ENCODE results near the gene CNTD1.

The CNTD1 gene

GRCh38 chr17:42784811-42785592 is 13.7 kb upstream of the CNTD1 start:
- Histone ChIP-seq H3K9ac (ENCODE audit: low read length) (no peak overlapping the region), H3K79me2 (ENCODE audit: control insufficient read depth, insufficient read depth, low read length) (no peaks in the 10 kb centered on the region), H3K4me1 (ENCODE audit: control insufficient read depth, low read depth, low read length) (peaks cover 1% of the 10 kb centered on the region), H3K79me1 (ENCODE audit: low read length) (no peaks in the 10 kb centered on the region), H3K4me2 (ENCODE audit: low read length) (no peak overlapping the region), H3K56ac (ENCODE audit: low read length) (no peak overlapping the region), H3K4me3 (ENCODE audit: low read length) (no peak overlapping the region), H3K36me3 (ENCODE audit: control insufficient read depth, insufficient read depth, low read length) (no peaks in the 10 kb centered on the region), H3K18ac (ENCODE audit: low read length) (no peak overlapping the region), H2BK15ac (replicated peaks; ENCODE audit: low read depth) (no peak overlapping the region), H3K4ac (ENCODE audit: low read depth, low read length) (no peak overlapping the region), H2AK5ac (ENCODE audit: low read length) (no peak overlapping the region), H4K8ac (ENCODE audit: low read depth, low read length) (no peak overlapping the region), H2BK5ac (ENCODE audit: low read length) (no peak overlapping the region), H2BK120ac (ENCODE audit: low read depth, low read length) (no peak overlapping the region), H4K5ac (ENCODE audit: low read length) (no peak overlapping the region), H3K23ac (ENCODE audit: low read length) (no peak overlapping the region), H3K27ac (ENCODE audit: low read depth, low read length) (no peak overlapping the region), H3K27me3 (ENCODE audit: insufficient read depth, low read length, poor library complexity) (peaks cover 6% of the 10 kb centered on the region)
- WGBS (ENCODE audit: extremely low coverage, insufficient coverage, low lambda C conversion rate), result no CpG with 5 or more reads among the region's 52 CpGs
- no peak for DNase-seq

GRCh38 chr17:42787266-42787665 is 11.4 kb upstream of the CNTD1 start:
- H3K36me3 ChIP-seq (ENCODE audit: control insufficient read depth, insufficient read depth, low read length), result no peaks in the 10 kb centered on the region
- no peak overlapping the region for H2BK15ac ChIP-seq (replicated peaks; ENCODE audit: low read depth)
- no peak overlapping the region for H2BK120ac ChIP-seq (ENCODE audit: low read depth, low read length)
- no peak overlapping the region for H3K4me2 ChIP-seq (ENCODE audit: low read length)
- no peak overlapping the region for H3K56ac ChIP-seq (ENCODE audit: low read length)
- no peak overlapping the region for H3K9ac ChIP-seq (ENCODE audit: low read length)
- no peak overlapping the region for H4K5ac ChIP-seq (ENCODE audit: low read length)
- H4K8ac ChIP-seq (ENCODE audit: low read depth, low read length), result no peak overlapping the region
- H3K23ac ChIP-seq (ENCODE audit: low read length), result no peak overlapping the region
- no peaks in the 10 kb centered on the region for H3K4me1 ChIP-seq (ENCODE audit: control insufficient read depth, low read depth, low read length)
- H3K18ac ChIP-seq (ENCODE audit: low read length), result no peak overlapping the region
- no peaks in the 10 kb centered on the region for H3K79me1 ChIP-seq (ENCODE audit: low read length)
- no peak overlapping the region for H3K4me3 ChIP-seq (ENCODE audit: low read length)
- H2BK5ac ChIP-seq (ENCODE audit: low read length), result no peak overlapping the region
- H3K4ac ChIP-seq (ENCODE audit: low read depth, low read length), result no peak overlapping the region
- no peaks in the 10 kb centered on the region for H3K27me3 ChIP-seq (ENCODE audit: insufficient read depth, low read length, poor library complexity)
- H3K27ac ChIP-seq (ENCODE audit: low read depth, low read length), result no peak overlapping the region
- WGBS (ENCODE audit: extremely low coverage, insufficient coverage, low lambda C conversion rate), result no CpG with 5 or more reads among the region's 11 CpGs
- no peaks in the 10 kb centered on the region for H3K79me2 ChIP-seq (ENCODE audit: control insufficient read depth, insufficient read depth, low read length)
- no peak overlapping the region for H2AK5ac ChIP-seq (ENCODE audit: low read length)
- DNase-seq, result no peak

DNA sequence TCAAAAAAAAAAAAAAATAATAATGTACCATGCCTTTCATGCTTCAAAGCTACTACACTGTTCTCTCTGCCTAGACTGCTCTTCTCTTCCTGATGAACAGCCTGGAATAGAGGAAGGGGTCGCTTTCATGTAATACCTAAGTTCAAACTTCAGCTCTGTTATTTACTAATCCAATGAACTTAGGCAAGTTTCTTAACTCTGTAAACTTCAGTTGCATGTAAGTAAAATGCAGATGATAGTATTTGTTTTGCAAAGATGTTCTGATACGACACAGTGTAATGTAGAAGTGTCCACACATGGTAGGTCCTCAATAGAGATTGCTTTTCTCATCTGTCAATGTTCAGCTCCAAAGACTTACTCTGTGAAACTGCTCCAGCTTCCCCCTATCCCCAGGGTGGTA is 6.7 kb upstream of the CNTD1 start:
- H3K27ac ChIP-seq (ENCODE audit: low read depth, low read length), result no peak overlapping the region
- no peak overlapping the region for H2BK5ac ChIP-seq (ENCODE audit: low read length)
- no peaks in the 10 kb centered on the region for H3K4me1 ChIP-seq (ENCODE audit: control insufficient read depth, low read depth, low read length)
- H3K18ac ChIP-seq (ENCODE audit: low read length), result no peak overlapping the region
- no peak overlapping the region for H2AK5ac ChIP-seq (ENCODE audit: low read length)
- H3K4me2 ChIP-seq (ENCODE audit: low read length), result no peak overlapping the region
- H3K27me3 ChIP-seq (ENCODE audit: insufficient read depth, low read length, poor library complexity), result no peaks in the 10 kb centered on the region
- no peak overlapping the region for H3K9ac ChIP-seq (ENCODE audit: low read length)
- no peaks in the 10 kb centered on the region for H3K36me3 ChIP-seq (ENCODE audit: control insufficient read depth, insufficient read depth, low read length)
- H3K23ac ChIP-seq (ENCODE audit: low read length), result no peak overlapping the region
- no peak overlapping the region for H4K5ac ChIP-seq (ENCODE audit: low read length)
- H4K8ac ChIP-seq (ENCODE audit: low read depth, low read length), result no peak overlapping the region
- H3K79me2 ChIP-seq (ENCODE audit: control insufficient read depth, insufficient read depth, low read length), result no peaks in the 10 kb centered on the region
- H3K79me1 ChIP-seq (ENCODE audit: low read length), result no peaks in the 10 kb centered on the region
- H3K4me3 ChIP-seq (ENCODE audit: low read length), result no peak overlapping the region
- H2BK15ac ChIP-seq (replicated peaks; ENCODE audit: low read depth), result no peak overlapping the region
- H2BK120ac ChIP-seq (ENCODE audit: low read depth, low read length), result no peak overlapping the region
- no peak overlapping the region for H3K4ac ChIP-seq (ENCODE audit: low read depth, low read length)
- no peak for DNase-seq
- H3K56ac ChIP-seq (ENCODE audit: low read length), result no peak overlapping the region
- no CpG with 5 or more reads among the region's 2 CpGs for WGBS (ENCODE audit: extremely low coverage, insufficient coverage, low lambda C conversion rate)

GRCh38 chr17:42792545-42792944 is 6.1 kb upstream of the CNTD1 start:
- Histone ChIP-seq H2BK5ac (ENCODE audit: low read length) (no peak overlapping the region), H3K4me3 (ENCODE audit: low read length) (no peak overlapping the region), H3K23ac (ENCODE audit: low read length) (no peak overlapping the region), H3K4ac (ENCODE audit: low read depth, low read length) (no peak overlapping the region), H2BK120ac (ENCODE audit: low read depth, low read length) (no peak overlapping the region), H3K79me2 (ENCODE audit: control insufficient read depth, insufficient read depth, low read length) (no peaks in the 10 kb centered on the region), H3K36me3 (ENCODE audit: control insufficient read depth, insufficient read depth, low read length) (no peaks in the 10 kb centered on the region), H3K27ac (ENCODE audit: low read depth, low read length) (no peak overlapping the region), H4K5ac (ENCODE audit: low read length) (no peak overlapping the region), H3K56ac (ENCODE audit: low read length) (no peak overlapping the region), H3K4me2 (ENCODE audit: low read length) (no peak overlapping the region), H2BK15ac (replicated peaks; ENCODE audit: low read depth) (no peak overlapping the region), H3K18ac (ENCODE audit: low read length) (no peak overlapping the region), H3K9ac (ENCODE audit: low read length) (no peak overlapping the region), H3K4me1 (ENCODE audit: control insufficient read depth, low read depth, low read length) (peaks cover 1% of the 10 kb centered on the region), H3K27me3 (ENCODE audit: insufficient read depth, low read length, poor library complexity) (no peaks in the 10 kb centered on the region), H4K8ac (ENCODE audit: low read depth, low read length) (no peak overlapping the region), H2AK5ac (ENCODE audit: low read length) (no peak overlapping the region), H3K79me1 (ENCODE audit: low read length) (peaks cover 2% of the 10 kb centered on the region)
- no CpG with 5 or more reads among the region's 5 CpGs for WGBS (ENCODE audit: extremely low coverage, insufficient coverage, low lambda C conversion rate)
- no peak for DNase-seq

DNA sequence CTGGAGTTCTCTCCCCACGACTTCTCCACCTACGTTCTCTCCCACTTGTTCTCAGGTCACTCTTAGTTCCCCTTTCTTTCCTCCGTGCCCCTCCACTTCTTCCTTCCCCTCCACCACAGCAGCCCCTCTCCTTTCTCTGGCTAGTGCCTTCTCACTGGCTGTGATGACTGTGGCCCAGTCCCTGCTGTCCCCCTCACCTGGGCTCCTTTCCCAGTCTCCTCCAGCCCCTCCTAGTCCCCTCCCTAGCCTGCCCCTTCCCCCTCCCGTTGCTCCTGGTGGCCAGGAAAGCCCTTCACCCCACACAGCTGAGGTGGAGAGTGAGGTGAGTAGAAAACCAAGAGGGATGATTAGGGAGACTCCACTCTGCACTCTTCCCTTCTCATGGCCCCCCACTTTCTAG is 3.6 kb upstream of the CNTD1 start:
- Histone ChIP-seq H3K36me3 (ENCODE audit: control insufficient read depth, insufficient read depth, low read length) (no peaks in the 10 kb centered on the region), H3K56ac (ENCODE audit: low read length) (no peak overlapping the region), H3K27ac (ENCODE audit: low read depth, low read length) (no peak overlapping the region), H2BK120ac (ENCODE audit: low read depth, low read length) (no peak overlapping the region), H2BK5ac (ENCODE audit: low read length) (no peak overlapping the region), H2AK5ac (ENCODE audit: low read length) (no peak overlapping the region), H3K27me3 (ENCODE audit: insufficient read depth, low read length, poor library complexity) (no peaks in the 10 kb centered on the region), H4K5ac (ENCODE audit: low read length) (no peak overlapping the region), H3K18ac (ENCODE audit: low read length) (no peak overlapping the region), H3K79me1 (ENCODE audit: low read length) (peaks cover 7% of the 10 kb centered on the region), H3K4ac (ENCODE audit: low read depth, low read length) (no peak overlapping the region), H2BK15ac (replicated peaks; ENCODE audit: low read depth) (no peak overlapping the region), H3K4me1 (ENCODE audit: control insufficient read depth, low read depth, low read length) (peaks cover 6% of the 10 kb centered on the region), H3K79me2 (ENCODE audit: control insufficient read depth, insufficient read depth, low read length) (no peaks in the 10 kb centered on the region), H3K23ac (ENCODE audit: low read length) (no peak overlapping the region), H3K4me3 (ENCODE audit: low read length) (no peak overlapping the region), H3K4me2 (ENCODE audit: low read length) (no peak overlapping the region), H3K9ac (ENCODE audit: low read length) (no peak overlapping the region), H4K8ac (ENCODE audit: low read depth, low read length) (no peak overlapping the region)
- DNase-seq, result no peak
- no CpG with 5 or more reads among the region's 4 CpGs for WGBS (ENCODE audit: extremely low coverage, insufficient coverage, low lambda C conversion rate)

GRCh38 chr17:42795465-42795864 is 3.2 kb upstream of the CNTD1 start:
- Histone ChIP-seq H3K79me1 (ENCODE audit: low read length) (peaks cover 7% of the 10 kb centered on the region), H4K5ac (ENCODE audit: low read length) (no peak overlapping the region), H3K4ac (ENCODE audit: low read depth, low read length) (no peak overlapping the region), H3K79me2 (ENCODE audit: control insufficient read depth, insufficient read depth, low read length) (no peaks in the 10 kb centered on the region), H3K23ac (ENCODE audit: low read length) (no peak overlapping the region), H3K36me3 (ENCODE audit: control insufficient read depth, insufficient read depth, low read length) (no peaks in the 10 kb centered on the region), H3K18ac (ENCODE audit: low read length) (no peak overlapping the region), H2AK5ac (ENCODE audit: low read length) (no peak overlapping the region), H3K9ac (ENCODE audit: low read length) (no peak overlapping the region), H2BK5ac (ENCODE audit: low read length) (no peak overlapping the region), H2BK120ac (ENCODE audit: low read depth, low read length) (no peak overlapping the region), H3K4me1 (ENCODE audit: control insufficient read depth, low read depth, low read length) (peaks cover 6% of the 10 kb centered on the region), H3K4me2 (ENCODE audit: low read length) (no peak overlapping the region), H3K4me3 (ENCODE audit: low read length) (no peak overlapping the region), H4K8ac (ENCODE audit: low read depth, low read length) (no peak overlapping the region), H3K56ac (ENCODE audit: low read length) (no peak overlapping the region), H3K27ac (ENCODE audit: low read depth, low read length) (no peak overlapping the region), H2BK15ac (replicated peaks; ENCODE audit: low read depth) (no peak overlapping the region), H3K27me3 (ENCODE audit: insufficient read depth, low read length, poor library complexity) (no peaks in the 10 kb centered on the region)
- no peak for DNase-seq
- no CpG with 5 or more reads among the region's 10 CpGs for WGBS (ENCODE audit: extremely low coverage, insufficient coverage, low lambda C conversion rate)

Measured in mesendoderm (in vitro differentiated cells).